ENCODE data around the gene INSR. TPM values are rescaled to one million over a fixed set of nuclear protein-coding genes. Genes with fewer than 3 reads are reported as not detected.

INSR gene
- total RNA-seq, 4 donors from 2014 or later, result 66.0 to 118 (median 106) TPM

GRCh38 chr19:7331446-7331845 is 37.2 kb upstream of the INSR start:
- no peak for TF ChIP-seq CTCF (IDR thresholded peaks at IDR 0.05; ENCODE audit: low read depth)

DNA sequence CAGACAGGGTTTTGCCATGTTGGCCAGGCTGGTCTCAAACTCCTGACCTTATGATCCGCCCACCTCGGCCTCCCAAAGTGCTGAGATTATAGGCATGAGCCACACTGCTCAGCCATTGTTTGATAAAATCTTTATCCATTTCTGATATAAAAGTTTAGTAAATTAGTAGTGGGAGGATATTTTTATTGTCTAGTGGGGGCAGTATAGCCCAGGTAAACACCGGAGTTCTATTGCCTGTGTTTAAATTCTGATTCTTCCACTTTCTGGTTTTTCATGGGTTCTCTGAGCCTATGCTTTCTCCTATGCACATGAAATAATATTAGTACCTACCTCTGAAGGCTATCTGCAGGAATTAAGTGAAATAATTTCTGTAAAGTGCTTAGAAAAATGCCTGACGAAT is 34.4 kb upstream of the INSR start:
- TF ChIP-seq CTCF (IDR thresholded peaks at IDR 0.05; ENCODE audit: low read depth), result no peak

DNA sequence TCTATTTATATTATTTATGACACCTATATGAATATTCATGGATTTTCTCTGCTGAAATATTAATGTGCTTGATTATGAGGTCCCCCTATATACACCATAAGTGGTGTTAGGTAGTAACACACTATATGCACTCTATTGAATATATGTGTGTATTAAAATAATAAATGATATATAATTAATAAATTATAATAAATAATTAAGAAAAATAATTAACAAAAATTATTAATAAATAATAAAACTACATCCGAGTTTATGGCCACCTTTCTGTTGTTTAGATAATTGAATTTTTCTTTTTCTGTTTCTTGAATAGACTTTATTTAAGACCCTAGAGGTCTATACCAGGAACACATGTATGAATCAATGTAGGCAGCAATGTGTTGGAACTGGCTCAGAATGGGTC is 33.6 kb upstream of the INSR start:
- no peak for TF ChIP-seq CTCF (IDR thresholded peaks at IDR 0.05; ENCODE audit: low read depth)

DNA sequence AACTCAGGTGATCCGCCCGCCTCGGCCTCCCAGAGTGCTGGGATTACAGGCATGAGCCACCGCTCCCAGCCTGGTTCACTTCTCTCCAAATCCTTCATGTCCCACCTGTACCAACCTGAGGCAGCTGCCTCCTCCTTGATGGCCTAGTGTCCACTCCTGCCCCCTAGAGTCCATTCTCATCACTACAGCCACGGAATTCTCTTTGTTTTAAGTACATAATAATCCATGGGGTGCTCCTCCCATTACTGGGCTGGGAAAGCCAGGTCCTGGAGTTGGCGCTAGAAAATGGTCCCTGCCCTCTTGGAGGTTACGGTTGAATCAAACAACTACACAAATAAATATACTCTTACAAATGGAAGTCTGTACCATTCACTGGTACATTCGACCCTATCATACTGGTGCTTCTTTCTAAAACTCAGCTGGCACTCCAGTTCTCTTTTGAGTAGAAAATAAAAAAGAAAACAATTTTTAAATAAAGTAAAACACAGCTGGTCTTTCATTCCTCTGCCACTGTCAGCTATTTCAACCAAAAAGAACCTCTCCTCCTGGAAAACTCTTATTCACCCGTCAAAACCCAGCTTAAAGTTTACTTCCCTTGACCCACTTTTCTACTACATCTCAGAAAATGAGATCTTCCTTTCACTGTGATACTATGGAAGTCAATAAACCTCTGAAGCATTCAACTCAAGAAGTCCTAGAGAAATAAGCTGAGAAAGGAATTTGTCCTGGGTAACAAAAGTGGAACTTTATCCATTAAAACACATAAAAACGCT is 32.1 kb upstream of the INSR start:
- TF ChIP-seq CTCF (IDR thresholded peaks at IDR 0.05; ENCODE audit: low read depth), result no peak

DNA sequence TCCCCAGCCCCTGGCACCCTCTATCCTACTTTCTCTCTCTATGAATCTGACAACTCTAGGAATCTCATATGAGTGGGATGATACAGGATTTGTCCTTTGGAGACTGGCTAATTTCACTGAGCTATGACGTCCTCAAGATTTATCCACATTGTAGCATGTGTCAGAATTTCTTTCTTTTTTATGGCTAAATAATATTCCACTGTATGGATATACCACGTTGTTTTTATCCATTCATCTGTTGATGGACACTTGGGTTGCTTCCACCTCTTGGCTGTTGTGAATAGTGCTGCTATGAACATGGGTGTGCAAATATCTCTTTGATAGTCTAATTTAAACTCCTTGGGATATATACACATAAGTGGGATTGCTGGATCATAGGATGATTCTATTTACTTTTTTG is 24.0 kb upstream of the INSR start:
- no peak for TF ChIP-seq CTCF (IDR thresholded peaks at IDR 0.05; ENCODE audit: low read depth)

DNA sequence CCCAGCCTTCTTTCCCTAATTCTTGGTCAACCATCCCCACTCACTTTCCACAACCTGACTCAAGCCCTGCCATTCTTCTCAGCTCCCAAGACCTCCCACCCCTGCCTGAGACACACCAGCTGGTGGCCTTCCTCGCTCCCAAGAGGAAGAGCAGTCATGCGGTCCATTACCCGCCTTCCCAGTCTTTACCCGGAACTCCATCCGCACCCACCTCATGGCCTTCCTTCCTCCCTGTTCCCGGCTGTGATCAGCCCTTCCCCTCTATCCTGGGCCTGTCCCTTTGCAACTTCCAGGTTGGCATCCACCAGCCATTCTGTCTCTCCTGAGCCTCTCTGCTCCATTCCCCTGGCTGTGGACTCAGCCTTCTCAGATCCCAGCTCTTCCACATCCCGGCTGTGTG is 18.6 kb upstream of the INSR start:
- no peak for TF ChIP-seq CTCF (IDR thresholded peaks at IDR 0.05; ENCODE audit: low read depth)

GRCh38 chr19:7311911-7312310 is 17.7 kb upstream of the INSR start:
- no peak for TF ChIP-seq CTCF (IDR thresholded peaks at IDR 0.05; ENCODE audit: low read depth)

All from subcutaneous adipose tissue (tissue), 4 donors.